HG02885 (cell line): Measurements from ENCODE around the gene FASN.

ENCODE experiments used
- ATAC-seq: cut with Tn5 transposase; IDR thresholded peaks from one replicate; pipeline ENCODE4 v1.9.1; 2021; ENCODE audit warnings: mild to moderate bottlenecking; ENCODE audit not compliant: unreplicated experiment, poor library complexity

The FASN gene

DNA sequence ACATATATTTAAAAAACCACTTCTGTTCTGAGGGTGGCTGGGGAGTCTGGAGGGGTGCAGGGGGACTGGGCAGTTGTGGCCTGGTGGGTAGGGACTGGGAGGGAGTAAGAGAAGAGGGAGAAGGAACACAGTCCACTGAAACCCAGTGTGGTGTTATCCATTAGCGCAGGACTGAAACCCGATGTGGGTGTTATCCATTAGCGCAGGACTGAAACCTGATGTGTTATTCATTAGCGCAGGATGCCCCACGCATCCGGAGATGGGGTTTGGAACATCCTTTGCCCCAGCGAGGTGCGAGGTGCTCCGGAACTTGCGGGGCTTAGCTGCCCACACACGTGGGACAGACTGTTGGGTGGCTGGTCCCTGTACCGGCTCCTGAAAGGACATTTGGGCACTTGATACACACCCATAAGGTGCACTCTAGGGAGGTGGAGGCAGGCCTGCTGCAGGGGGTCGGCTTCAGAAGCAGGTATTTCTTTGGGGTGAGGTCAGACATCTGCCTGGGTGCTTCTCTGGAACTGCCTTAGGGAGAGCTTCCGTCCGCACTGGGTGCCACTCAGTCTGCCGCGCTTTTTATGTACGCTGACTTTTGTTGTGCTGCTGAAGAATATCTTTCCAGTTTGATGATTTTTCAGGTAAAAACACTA lies 20.3 kb upstream of the FASN start:
- ATAC-seq, result no peak

DNA sequence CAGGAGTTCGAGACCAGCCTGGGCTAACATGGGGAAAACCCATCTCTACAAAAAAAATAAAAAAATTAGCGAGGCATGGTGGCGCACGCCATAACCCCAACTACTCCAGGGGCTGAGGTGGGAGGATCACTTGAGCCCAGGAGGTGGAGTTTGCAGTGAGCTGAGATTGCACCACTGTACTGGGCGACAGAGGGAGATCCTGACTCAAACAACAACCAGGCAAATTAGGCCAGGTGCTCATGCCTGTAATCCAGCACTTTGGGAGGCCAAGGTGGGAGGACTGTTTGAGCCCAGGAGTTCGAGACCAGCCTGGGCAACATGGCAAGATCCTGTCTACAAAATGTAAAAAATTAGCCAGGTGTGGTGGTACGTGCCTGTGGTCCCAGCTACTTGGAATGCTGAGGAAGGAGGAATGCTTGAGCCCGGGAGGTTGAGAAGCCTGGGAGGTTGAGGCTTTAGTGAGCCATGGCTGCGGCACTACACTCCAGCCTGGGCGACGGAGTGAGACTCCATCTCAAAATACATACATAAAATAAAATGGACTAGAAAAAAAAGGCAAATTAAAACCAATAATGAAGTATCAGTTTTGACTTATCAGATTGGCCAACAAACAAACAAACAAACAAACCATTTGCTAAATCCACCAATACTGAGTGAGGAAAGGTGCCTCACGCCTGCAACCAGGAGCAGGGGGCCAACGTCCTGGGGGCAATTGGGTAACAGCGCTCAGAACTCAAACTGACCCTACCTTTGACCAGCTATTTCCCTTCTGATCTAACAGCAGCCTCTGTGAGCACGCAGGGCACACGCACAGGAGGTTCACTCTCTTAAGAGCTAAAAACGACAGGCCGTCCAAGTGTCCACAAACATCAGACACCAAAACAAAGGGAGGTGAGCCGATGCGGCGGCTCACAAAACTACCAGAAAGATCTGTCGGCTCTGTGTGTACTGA lies 19.4 kb upstream of the FASN start:
- ATAC-seq, result no peak

GRCh38 chr17:82116246-82116645 lies 18.2 kb upstream of the FASN start:
- no peak for ATAC-seq

GRCh38 chr17:82114872-82115271 lies 16.8 kb upstream of the FASN start:
- ATAC-seq, result no peak

GRCh38 chr17:82114447-82114846 lies 16.4 kb upstream of the FASN start:
- no peak for ATAC-seq

GRCh38 chr17:82113941-82114340 lies 15.9 kb upstream of the FASN start:
- ATAC-seq, result no peak

DNA sequence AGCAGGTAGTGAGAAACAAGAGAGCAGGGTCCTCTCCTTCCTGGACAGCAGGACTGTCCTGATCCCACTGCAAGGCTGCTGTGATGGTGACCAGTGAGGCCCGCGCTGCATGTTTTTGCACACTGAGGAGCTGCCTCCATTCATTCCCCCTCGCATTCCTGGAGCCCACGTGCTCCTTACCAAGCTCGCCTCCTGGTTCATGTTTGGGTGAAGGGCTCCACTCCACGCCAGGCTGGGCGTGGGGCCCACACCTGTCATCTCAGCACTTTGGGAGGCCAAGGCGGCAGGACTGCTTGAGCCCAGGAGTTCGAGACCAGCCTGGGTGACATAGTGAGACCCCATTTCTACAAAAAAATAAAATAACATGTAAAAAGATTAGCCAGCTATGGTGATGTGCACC lies 15.4 kb upstream of the FASN start:
- ATAC-seq, result no peak

- ATAC-seq, result no peak
Observed at GRCh38 chr17:82112914-82113311, 14.9 kb upstream of the FASN start.

- ATAC-seq, result no peak
Observed at GRCh38 chr17:82112181-82112913, 14.3 kb upstream of the FASN start.

DNA sequence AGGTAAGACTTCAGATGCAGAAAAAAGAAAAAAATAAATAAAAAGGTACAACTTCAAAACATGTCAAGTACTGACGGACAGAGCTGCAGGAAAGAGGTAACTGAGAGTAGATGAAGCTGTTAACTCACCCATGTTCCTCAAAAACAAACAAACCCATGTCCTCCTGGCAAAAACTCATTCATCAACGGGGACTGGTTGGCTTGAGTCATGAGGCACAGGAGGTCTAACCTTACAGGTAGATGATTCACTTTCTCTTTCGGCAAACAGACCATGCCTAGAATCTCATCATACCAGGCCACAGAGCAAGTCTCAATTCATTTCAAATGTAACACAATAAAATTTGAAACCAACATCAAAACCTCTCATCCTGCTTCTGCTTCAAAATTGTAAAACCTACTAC lies 12.3 kb upstream of the FASN start:
- ATAC-seq, result no peak

DNA sequence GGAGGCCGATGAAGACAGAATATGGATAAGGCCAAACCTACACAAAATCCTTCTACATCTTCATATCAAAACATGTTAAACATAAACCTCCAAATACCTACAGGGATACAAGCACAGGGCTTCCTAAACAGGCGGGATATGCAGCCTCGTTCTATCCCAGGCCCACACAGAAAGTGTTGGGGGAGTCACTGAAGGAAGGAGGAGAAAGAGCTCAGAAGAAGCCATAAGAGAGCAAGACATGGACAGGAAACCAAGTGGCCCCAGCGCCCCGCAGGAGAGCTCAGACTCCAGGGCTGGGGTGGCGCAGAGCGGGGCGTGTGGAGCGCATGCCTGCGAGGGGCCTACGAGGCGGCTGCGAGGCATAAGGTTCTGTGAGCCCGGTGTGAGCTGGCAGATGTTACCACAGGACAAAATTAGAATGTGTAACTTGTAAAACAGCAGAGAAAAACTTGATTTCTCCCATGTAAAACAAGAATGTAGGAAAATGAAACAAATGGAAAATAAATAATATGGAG lies 11.0 kb upstream of the FASN start:
- no peak for ATAC-seq

DNA sequence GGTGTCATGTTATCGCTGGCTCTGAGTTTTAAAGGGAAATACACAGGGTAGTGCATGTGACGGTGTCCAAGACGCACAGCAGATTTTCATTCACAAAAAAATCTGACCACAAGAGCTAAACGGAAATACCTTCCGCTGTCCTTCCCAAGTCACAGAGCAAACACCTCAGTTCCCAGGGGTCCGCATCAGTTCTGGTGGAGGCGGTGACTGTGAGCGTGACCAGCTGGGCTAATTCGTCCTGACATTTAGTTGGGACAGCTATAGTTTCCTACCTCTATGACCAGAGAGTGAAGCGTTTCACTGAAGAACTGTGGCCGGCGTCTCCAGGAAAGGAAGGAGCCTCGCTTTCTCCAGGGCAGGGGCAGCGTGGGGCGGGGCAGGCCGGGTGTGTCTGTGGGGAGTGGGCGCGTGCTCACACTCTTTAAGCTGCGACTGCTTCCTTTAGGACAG lies 10.5 kb upstream of the FASN start:
- no peak for ATAC-seq

DNA sequence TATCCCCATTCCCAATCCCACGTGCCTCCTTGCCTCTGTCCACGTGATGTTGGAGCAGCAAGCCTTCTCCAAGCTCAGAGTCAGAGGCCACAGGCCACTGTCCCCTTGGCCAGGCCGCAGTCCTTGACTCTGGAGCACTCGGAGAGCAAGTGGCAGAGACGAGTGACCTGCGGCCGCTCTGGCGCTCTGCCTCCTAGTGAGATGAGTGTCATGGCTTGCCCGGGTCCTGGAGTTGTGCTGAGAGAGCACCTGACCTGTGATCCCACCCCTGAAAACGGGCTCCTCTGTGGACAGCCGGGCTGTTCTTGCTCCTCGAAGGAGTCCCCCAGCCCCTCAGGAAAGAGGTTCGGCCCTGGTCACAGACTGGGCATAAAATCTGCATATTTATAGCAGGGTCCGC lies 10.0 kb upstream of the FASN start:
- no peak for ATAC-seq

DNA sequence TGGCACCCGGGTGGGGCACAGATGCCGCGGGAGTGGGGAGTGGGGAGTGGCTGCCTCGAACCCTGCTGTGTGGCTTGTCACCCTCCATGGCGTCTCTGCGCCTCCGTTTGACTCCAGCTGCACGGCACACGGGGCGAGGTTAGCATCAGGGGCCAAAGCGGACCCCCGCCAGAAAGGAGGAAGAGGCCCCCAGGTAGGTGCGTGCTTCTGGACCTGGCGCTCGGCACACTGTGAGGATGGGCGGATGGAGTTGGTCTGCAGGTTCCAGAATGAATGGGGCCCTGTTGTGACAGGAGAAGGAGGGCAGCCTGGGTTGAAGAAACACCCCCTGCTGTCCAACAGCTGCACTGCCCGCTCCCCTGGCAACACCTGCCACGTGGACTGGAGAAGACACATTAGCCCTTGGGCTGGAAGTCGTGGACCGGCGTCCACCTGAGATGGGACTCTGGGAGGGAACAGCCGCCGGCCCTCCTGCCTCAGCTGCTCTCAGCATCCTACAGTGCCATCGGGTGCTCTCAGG lies 9.4 kb upstream of the FASN start:
- ATAC-seq, result no peak

- no peak for ATAC-seq
Observed at GRCh38 chr17:82106688-82107305, 8.8 kb upstream of the FASN start.

DNA sequence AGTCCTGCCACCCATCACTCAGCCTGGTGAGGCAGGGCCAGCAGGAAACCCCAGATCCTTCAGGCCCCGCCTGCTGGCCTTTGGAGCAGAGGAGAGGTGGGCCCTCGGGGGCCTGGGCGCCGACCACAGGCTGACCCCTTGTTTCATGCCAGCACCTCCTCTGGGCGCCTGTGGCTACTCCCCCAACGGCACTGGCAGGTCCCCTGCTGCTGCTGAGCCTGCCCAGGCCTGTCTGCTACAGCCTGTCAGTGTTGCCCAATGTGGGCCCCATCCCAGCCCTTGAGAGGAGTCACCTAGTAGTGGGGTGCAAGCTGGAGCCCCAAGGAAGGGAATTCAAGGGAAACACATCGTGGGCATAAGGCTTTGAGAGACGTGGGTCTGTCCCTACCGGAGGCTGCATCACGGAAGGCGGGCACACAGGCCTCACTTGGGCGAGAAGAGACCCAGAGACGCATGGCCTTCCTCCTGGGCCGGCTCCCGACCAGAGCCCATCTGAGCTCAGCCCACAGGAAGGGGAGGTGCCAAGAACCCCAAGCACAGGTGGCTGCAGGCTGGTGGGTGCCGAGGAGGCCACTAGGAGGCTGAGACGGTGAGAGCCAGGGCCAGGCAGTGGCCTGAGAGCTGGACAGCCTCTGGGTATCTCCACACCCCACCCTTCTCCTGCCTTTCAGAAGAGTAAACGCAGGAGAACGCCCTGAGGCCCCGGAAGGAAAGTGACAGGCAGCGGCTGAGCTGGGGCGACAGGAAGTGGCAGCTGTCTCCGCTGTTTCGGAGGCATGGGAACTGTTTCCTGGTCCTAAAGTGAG lies 8.0 kb upstream of the FASN start:
- ATAC-seq, result peak; percentile 79

GRCh38 chr17:82105417-82105881 lies 7.4 kb upstream of the FASN start:
- no peak for ATAC-seq

GRCh38 chr17:82104797-82105416 lies 6.9 kb upstream of the FASN start:
- no peak for ATAC-seq
